T follicular helper cell (primary cell): ENCODE results near the gene LARGE1.

Experiments
- DNase-seq: peaks from one replicate; pipeline ENCODE4 v3.0.0-alpha.2; 2020; ENCODE audit warnings: low read depth

Gene LARGE1

GRCh38 chr22:33520904-33521780, 399.1 kb downstream of the LARGE1 start:
- no peak for DNase-seq

- no peak for DNase-seq
Measured at GRCh38 chr22:33519974-33520903, 400.0 kb downstream of the LARGE1 start.

GRCh38 chr22:33519071-33519973, 401.0 kb downstream of the LARGE1 start:
- no peak for DNase-seq

- no peak for DNase-seq
Measured at GRCh38 chr22:33518405-33518804, 401.9 kb downstream of the LARGE1 start.

GRCh38 chr22:33515795-33516194, 404.5 kb downstream of the LARGE1 start:
- no peak for DNase-seq

- DNase-seq = no peak
Measured at GRCh38 chr22:33513388-33514338, 406.6 kb downstream of the LARGE1 start.

GRCh38 chr22:33512908-33513307, 407.4 kb downstream of the LARGE1 start:
- DNase-seq = no peak

- no peak for DNase-seq
Measured at GRCh38 chr22:33510429-33510904, 409.8 kb downstream of the LARGE1 start.

- no peak for DNase-seq
Measured at GRCh38 chr22:33504941-33505625, 415.2 kb downstream of the LARGE1 start.

- no peak for DNase-seq
Measured at GRCh38 chr22:33496112-33496511, 424.2 kb downstream of the LARGE1 start.

GRCh38 chr22:33493476-33494205, 426.6 kb downstream of the LARGE1 start:
- DNase-seq = no peak

GRCh38 chr22:33492210-33492651, 428.0 kb downstream of the LARGE1 start:
- no peak for DNase-seq

- DNase-seq = no peak
Measured at GRCh38 chr22:33487041-33487716, 433.1 kb downstream of the LARGE1 start.

- no peak for DNase-seq
Measured at GRCh38 chr22:33481550-33481949, 438.7 kb downstream of the LARGE1 start.

- no peak for DNase-seq
Measured at GRCh38 chr22:33477120-33478111, 442.9 kb downstream of the LARGE1 start.

GRCh38 chr22:33476716-33477115, 443.6 kb downstream of the LARGE1 start:
- no peak for DNase-seq

- no peak for DNase-seq
Measured at GRCh38 chr22:33476206-33476605, 444.1 kb downstream of the LARGE1 start.
